Endodermal cell (in vitro differentiated cells): ENCODE measurements around the gene SPTB. TPM values are rescaled to one million over a fixed set of nuclear protein-coding genes. Genes with fewer than 3 reads are reported as not detected.

Experiments used
- DNase-seq: peaks from one replicate; pipeline ENCODE4 v3.0.0-alpha.2; 2017
- H3K27ac ChIP-seq: 2 replicates; pipeline ENCODE4 v1.5.1; 2013; ENCODE audit warnings: mild to moderate bottlenecking, low read depth, low read length, moderate library complexity
- H3K27me3 ChIP-seq: 2 replicates; pipeline ENCODE4 v1.6.1; 2013; ENCODE audit warnings: mild to moderate bottlenecking, low read length, moderate library complexity; ENCODE audit not compliant: insufficient read depth, control insufficient read depth, poor library complexity, severe bottlenecking
- H3K36me3 ChIP-seq: 2 replicates; pipeline ENCODE4 v1.7.0; 2013; ENCODE audit warnings: mild to moderate bottlenecking, low read length, moderate library complexity; ENCODE audit not compliant: control insufficient read depth, insufficient read depth
- H3K4me1 ChIP-seq: one replicate; pipeline ENCODE4 v1.7.0; 2013; ENCODE audit warnings: low read length; ENCODE audit not compliant: control insufficient read depth, insufficient read depth
- H3K4me3 ChIP-seq: 2 replicates; pipeline ENCODE4 v1.5.1; 2013; ENCODE audit warnings: mild to moderate bottlenecking, low read length, moderate library complexity
- H3K9ac ChIP-seq: 2 replicates; pipeline ENCODE4 v1.6.1; 2013; ENCODE audit warnings: mild to moderate bottlenecking, low read length, moderate library complexity; ENCODE audit not compliant: poor library complexity, severe bottlenecking; ENCODE audit errors: extremely low read depth
- H3K9me3 ChIP-seq: 2 replicates; pipeline ENCODE4 v1.6.1; 2013; ENCODE audit warnings: mild to moderate bottlenecking, low read length, moderate library complexity; ENCODE audit not compliant: control insufficient read depth
- H3K27ac Mint-ChIP-seq: 2 replicates; pipeline ENCODE4 v1.8.0; 2020; ENCODE audit warnings: mixed read lengths
- H3K27me3 Mint-ChIP-seq: 2 replicates; pipeline ENCODE4 v1.8.0; 2021; ENCODE audit warnings: mild to moderate bottlenecking, mixed read lengths; ENCODE audit not compliant: insufficient read depth
- H3K36me3 Mint-ChIP-seq: 2 replicates; pipeline ENCODE4 v1.8.0; 2020; ENCODE audit warnings: low read depth, mixed read lengths
- H3K4me1 Mint-ChIP-seq: 2 replicates; pipeline ENCODE4 v1.8.0; 2020; ENCODE audit warnings: mixed read lengths
- H3K4me3 Mint-ChIP-seq: 2 replicates; pipeline ENCODE4 v1.8.0; 2020; ENCODE audit warnings: mild to moderate bottlenecking, moderate library complexity, mixed read lengths
- H3K9me3 Mint-ChIP-seq: 2 replicates; pipeline ENCODE4 v1.8.0; 2020; ENCODE audit warnings: mild to moderate bottlenecking, mixed read lengths
- CTCF ChIP-seq: fragments of 200-600 bp; sonication (generic); conservative IDR thresholded peaks from 2 replicates; pipeline ENCODE4 v1.5.0; 2021; ENCODE audit warnings: antibody characterized with exemption, mild to moderate bottlenecking
- WGBS, 2 experiments: methylation state at CpG; one replicate each; pipeline versions ENCODE4 v1.1.5 to v1.1.7; 2013; ENCODE audit warnings: missing lambda C conversion rate in 2 of 2, mixed read lengths in 1 of 2; ENCODE audit not compliant: insufficient coverage in 1 of 2, insufficient read length in 1 of 2; 5-methylcytosine and 5-hydroxymethylcytosine counted together
- total RNA-seq, 2 donors: library from RNA; stranded (reverse); fragmentation: NEBNext Ultra II Directional in 1 of 2; extraction: Animal tissue kit (Norgen Biotek cat#: 25700) in 1 of 2; gene quantifications; 2 replicates in 1 of 2; 3 replicates in 1 of 2; pipeline ENCODE4 v1.2.1, GENCODE V29; 2021

SPTB gene
- total RNA-seq, 2 donors from 2014 or later, result 0.77 to 1.4 TPM

GRCh38 chr14:64871344-64871743, 8.4 kb downstream of the SPTB start:
- H3K27ac Mint-ChIP-seq, result no peak overlapping the region
- Histone ChIP-seq H3K9ac (no peak overlapping the region), H3K4me3 (no peak overlapping the region), H3K4me1 (peaks cover 1% of the 10 kb centered on the region), H3K27ac (no peak overlapping the region), H3K27me3 (peaks cover 37% of the 10 kb centered on the region), H3K36me3 (no peaks in the 10 kb centered on the region), H3K9me3 (no peaks in the 10 kb centered on the region)
- 77 to 100% methylated on average over 2 of the region's 2 CpGs for WGBS, 2 experiments
- H3K27me3 Mint-ChIP-seq, result peaks cover 40% of the 10 kb centered on the region
- no peak for DNase-seq
- H3K4me1 Mint-ChIP-seq, result peaks cover 2% of the 10 kb centered on the region
- no peaks in the 10 kb centered on the region for H3K9me3 Mint-ChIP-seq
- no peaks in the 10 kb centered on the region for H3K36me3 Mint-ChIP-seq
- TF ChIP-seq CTCF, result no peak
- H3K4me3 Mint-ChIP-seq, result no peak overlapping the region

- H3K4me1 ChIP-seq, result peaks cover 3% of the 10 kb centered on the region
- no peak for DNase-seq
- H3K36me3 Mint-ChIP-seq, result no peaks in the 10 kb centered on the region
- H3K4me3 ChIP-seq, result no peak overlapping the region
- H3K9ac ChIP-seq, result no peak overlapping the region
- no peaks in the 10 kb centered on the region for H3K9me3 Mint-ChIP-seq
- no peak overlapping the region for H3K27ac ChIP-seq
- no peak overlapping the region for H3K4me3 Mint-ChIP-seq
- 93 to 100% methylated on average over 1 to 2 of the region's 2 CpGs for WGBS, 2 experiments
- H3K27me3 Mint-ChIP-seq, result peaks cover 31% of the 10 kb centered on the region
- peaks cover 25% of the 10 kb centered on the region for H3K27me3 ChIP-seq
- no peak overlapping the region for H3K27ac Mint-ChIP-seq
- TF ChIP-seq CTCF, result no peak
- H3K4me1 Mint-ChIP-seq, result peaks cover 9% of the 10 kb centered on the region
- H3K36me3 ChIP-seq, result no peaks in the 10 kb centered on the region
- no peaks in the 10 kb centered on the region for H3K9me3 ChIP-seq
Measured at GRCh38 chr14:64870160-64870559, 9.5 kb downstream of the SPTB start.

GRCh38 chr14:64868841-64869240, 10.9 kb downstream of the SPTB start:
- Histone ChIP-seq H3K27ac (no peak overlapping the region), H3K36me3 (no peaks in the 10 kb centered on the region), H3K27me3 (peaks cover 13% of the 10 kb centered on the region), H3K9me3 (no peaks in the 10 kb centered on the region), H3K4me3 (no peak overlapping the region), H3K9ac (no peak overlapping the region), H3K4me1 (peaks cover 3% of the 10 kb centered on the region)
- Mint-ChIP-seq H3K9me3 (no peaks in the 10 kb centered on the region), H3K4me3 (no peak overlapping the region), H3K36me3 (no peaks in the 10 kb centered on the region), H3K4me1 (peaks cover 9% of the 10 kb centered on the region), H3K27ac (no peak overlapping the region), H3K27me3 (peaks cover 21% of the 10 kb centered on the region)
- DNase-seq, result no peak
- no peak for TF ChIP-seq CTCF
- WGBS, 2 experiments, result 83% methylated on average over 1 of the region's 1 CpG; no CpG with 5 or more reads in 1 of the 2 experiments
